Epithelial cell of proximal tubule (primary cell): ENCODE results near the gene RIPK4. TPM values are rescaled to one million over a fixed set of nuclear protein-coding genes. Genes with fewer than 3 reads are reported as not detected.

ENCODE experiments used
- DNase-seq: peaks from one replicate; pipeline ENCODE4 v3.0.0-alpha.2; 2011; ENCODE audit warnings: low read depth
- H3K4me3 ChIP-seq: 2 replicates; pipeline ENCODE4 v1.5.1; 2011; ENCODE audit warnings: low read depth, mild to moderate bottlenecking, low read length
- CTCF ChIP-seq: conservative IDR thresholded peaks from 2 replicates; pipeline ENCODE4 v1.5.1; 2012; ENCODE audit warnings: low read depth, mild to moderate bottlenecking, low read length
- total RNA-seq: library from RNA; depleted of rRNA; stranded (reverse); fragments of >200 nt; gene quantifications from 2 replicates; pipeline ENCODE4 v1.2.3, GENCODE V29; 2015

Gene RIPK4
- total RNA-seq, 1 donor from 2014 or later = 20.2 TPM

GRCh38 chr21:41747943-41748738, 18.7 kb downstream of the RIPK4 start:
- no peak overlapping the region for H3K4me3 ChIP-seq
- TF ChIP-seq CTCF = no peak
- DNase-seq = no peak

GRCh38 chr21:41746744-41747006, 20.2 kb downstream of the RIPK4 start:
- no peak for DNase-seq
- TF ChIP-seq CTCF = no peak
- no peak overlapping the region for H3K4me3 ChIP-seq

DNA sequence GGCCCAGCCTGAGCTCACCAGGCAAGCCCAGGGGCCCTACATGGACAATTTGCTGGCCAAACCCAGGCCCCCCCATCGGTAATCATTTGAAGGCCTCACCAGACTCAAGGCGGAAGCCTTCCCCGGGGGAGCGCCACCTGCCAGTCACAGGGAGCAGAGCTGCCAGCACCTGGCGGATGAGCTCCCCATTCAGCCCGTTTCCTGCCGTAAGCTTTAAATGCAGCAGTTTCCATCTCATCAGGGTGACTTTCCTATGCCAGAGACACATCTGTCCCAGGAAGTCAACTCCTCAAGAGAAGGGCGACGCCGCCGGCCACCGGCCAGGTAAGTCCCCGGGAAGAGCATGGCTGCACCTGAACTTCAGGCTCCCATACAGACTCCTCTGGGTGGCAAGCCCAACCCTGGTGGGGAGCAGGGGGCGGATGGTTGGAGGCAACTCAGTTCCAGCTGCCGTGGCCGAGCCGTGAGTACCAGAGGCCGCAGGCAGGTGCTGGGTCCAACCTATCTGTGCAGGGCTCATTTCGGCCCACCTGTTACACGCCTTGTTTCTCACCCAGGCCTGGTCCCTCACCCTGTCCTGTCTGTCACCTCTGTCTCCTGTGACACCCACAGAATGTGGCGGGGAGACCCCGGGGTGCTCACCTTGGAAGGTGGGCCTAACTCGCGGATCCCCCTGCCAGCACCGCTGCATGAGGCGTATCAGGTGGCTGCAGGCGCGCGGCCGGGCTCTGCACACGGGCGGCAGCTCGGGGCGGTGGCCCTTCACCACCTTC, 20.7 kb downstream of the RIPK4 start:
- DNase-seq = no peak
- no peak overlapping the region for H3K4me3 ChIP-seq
- TF ChIP-seq CTCF = no peak

DNA sequence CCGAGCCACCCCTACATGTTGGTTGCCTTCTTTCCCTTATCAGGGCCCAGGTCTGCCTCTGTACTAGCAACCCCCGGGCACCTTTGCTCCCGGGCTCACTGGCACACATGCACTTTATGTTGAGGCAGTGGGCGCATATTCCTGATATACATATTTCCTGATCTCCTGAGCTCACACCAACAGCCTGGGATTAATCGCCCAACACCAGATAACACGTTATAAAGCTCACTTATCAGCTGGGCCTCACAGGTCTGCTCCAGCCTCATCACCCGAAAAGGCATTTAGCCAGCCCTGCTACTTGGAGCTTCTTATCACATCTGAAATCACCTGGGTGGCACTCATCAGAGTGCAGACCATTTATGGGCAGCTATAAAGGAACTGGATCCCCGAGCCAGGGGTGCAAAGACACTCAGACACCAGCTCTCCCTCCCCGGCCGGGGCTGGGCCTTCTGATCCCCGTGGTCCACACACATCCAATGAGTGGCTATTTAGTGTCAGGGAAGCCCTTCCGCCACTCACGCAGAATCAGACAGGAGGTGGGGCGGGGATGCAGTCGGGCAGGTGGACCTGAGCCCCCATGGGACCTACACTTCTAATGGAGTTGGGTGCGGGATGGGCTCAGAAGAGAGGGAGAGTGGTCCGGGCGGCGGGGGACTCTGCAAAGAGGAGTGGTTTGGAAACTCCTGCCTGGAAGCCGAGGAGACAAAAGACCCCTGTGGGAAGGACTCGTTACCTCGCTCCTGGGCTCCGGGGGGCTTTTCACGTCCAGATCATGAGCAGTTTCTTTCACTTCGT, 21.6 kb downstream of the RIPK4 start:
- DNase-seq = no peak
- H3K4me3 ChIP-seq = no peak overlapping the region
- no peak for TF ChIP-seq CTCF

DNA sequence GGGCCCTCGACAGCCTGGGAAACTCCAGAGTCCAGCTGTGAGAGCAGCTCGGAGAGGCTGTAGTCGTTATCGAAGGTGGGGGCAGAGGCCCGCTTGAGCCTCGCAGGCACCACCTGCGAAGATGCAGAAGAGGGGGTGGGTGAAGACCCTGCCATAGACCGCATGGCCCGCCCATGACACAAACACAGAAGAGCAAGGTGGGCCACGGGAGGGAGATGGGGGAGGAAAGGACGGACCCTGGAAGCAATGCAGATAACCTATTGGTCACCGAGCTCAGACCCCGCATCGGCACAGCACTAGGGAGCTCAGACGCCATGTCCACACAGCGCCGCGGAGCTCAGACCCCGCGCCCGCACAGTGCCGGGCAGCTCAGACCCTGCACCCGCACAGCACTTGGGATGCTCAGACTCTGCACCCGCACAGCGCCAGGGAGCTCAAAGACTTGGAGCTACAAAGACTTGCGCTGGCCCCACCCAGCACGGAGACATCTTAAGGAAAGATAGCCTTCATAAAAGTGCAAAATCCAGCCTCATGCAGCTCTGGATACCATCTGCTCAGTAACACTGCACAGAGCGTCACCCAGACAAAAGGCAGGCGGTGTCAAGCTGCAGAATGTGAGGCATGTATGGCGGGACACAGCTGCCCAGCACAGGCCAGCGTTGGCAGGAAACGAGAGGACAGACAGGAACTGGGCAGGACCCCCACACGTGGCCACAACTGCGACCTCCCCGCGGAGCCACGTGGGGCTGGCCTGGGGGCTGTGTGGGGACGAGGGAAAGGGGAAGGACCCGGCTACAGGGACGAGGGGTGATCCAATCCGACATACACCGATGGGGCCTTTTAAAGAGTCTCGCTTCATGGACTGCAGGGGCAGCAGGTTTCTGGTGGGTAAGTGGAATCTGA, 22.6 kb downstream of the RIPK4 start:
- no peak for TF ChIP-seq CTCF
- no peak overlapping the region for H3K4me3 ChIP-seq
- DNase-seq = no peak

DNA sequence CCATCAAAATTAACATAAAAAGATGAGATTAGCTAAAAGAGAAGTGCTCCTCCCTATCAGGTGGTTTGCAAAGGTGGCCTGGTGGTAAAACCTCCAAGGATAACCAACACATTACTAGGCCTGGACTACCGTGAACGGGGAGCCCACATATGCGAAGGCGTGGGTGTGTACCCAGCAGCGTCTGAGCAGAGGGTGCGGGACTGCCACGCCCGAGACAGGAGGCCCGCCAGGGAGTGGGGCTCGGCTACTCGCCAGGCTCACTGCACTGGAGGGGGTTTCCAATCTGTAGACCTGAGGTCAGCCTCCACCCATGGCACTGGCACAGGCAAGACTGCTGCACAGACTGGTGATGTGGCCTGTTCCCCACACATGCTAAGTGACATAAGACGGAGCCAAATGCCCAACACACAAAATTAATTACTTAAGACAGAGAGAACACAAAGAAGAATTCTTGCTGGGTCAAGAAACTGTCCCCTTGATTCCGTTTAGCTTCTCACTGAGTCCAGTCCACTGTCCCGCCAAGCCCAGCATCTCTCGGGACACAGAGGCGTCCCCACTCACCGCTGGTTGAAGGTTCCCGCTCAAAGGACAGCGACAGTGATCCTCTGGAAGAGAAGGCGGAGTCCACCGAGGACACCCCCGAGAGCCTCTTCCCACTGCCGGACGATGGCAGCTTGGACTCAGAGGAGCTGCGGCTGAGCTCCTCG, 23.4 kb downstream of the RIPK4 start:
- no peak for TF ChIP-seq CTCF
- no peak for DNase-seq
- H3K4me3 ChIP-seq = no peak overlapping the region
